KMS-11 (cell line): Measurements from ENCODE around the gene PASK.

Source experiments
- H2AFZ ChIP-seq: fragments of 200-600 bp; sonication (generic); 2 replicates; pipeline ENCODE4 v1.6.1; 2016; ENCODE audit warnings: antibody characterized with exemption, mixed run types, low read depth
- H3K27ac ChIP-seq: fragments of 200-600 bp; sonication (generic); 2 replicates; pipeline ENCODE4 v1.6.1; 2016; ENCODE audit warnings: mild to moderate bottlenecking, mixed run types
- H3K27me3 ChIP-seq: fragments of 200-600 bp; sonication (generic); 2 replicates; pipeline ENCODE4 v1.6.1; 2017; ENCODE audit warnings: mild to moderate bottlenecking, low read depth, mixed run types, moderate library complexity; ENCODE audit not compliant: insufficient read depth
- H3K36me3 ChIP-seq: fragments of 200-600 bp; sonication (generic); 2 replicates; pipeline ENCODE4 v1.6.1; 2017; ENCODE audit warnings: mild to moderate bottlenecking, mixed run types; ENCODE audit not compliant: insufficient read depth
- H3K4me1 ChIP-seq: fragments of 200-600 bp; sonication (generic); 2 replicates; pipeline ENCODE4 v1.6.1; 2016; ENCODE audit warnings: mild to moderate bottlenecking, low read depth, mixed run types; ENCODE audit not compliant: poor library complexity, severe bottlenecking
- H3K4me2 ChIP-seq: fragments of 200-600 bp; sonication (generic); 2 replicates; pipeline ENCODE4 v1.7.0; 2016; ENCODE audit warnings: mild to moderate bottlenecking, mixed run types
- H3K4me3 ChIP-seq: fragments of 200-600 bp; sonication (generic); IDR thresholded peaks from 2 replicates; pipeline ENCODE4 v1.6.1; 2017; ENCODE audit warnings: low read depth, low read length, mixed read lengths; ENCODE audit not compliant: insufficient read depth
- H3K79me2 ChIP-seq: fragments of 200-600 bp; sonication (generic); 2 replicates; pipeline ENCODE4 v1.6.1; 2016; ENCODE audit warnings: low read depth, mixed run types; ENCODE audit not compliant: insufficient read depth
- H3K9ac ChIP-seq: fragments of 200-600 bp; sonication (generic); 2 replicates; pipeline ENCODE4 v1.6.1; 2016; ENCODE audit warnings: mild to moderate bottlenecking, mixed run types
- H4K20me1 ChIP-seq: fragments of 200-600 bp; sonication (generic); 2 replicates; pipeline ENCODE4 v1.6.1; 2016; ENCODE audit warnings: mild to moderate bottlenecking, mixed run types; ENCODE audit not compliant: insufficient read depth
- TF ChIP-seq, protein P1 (sequence below): fragments of 200-600 bp; sonication (generic); conservative IDR thresholded peaks from 2 replicates; pipeline ENCODE4 v1.6.1; 2017; ENCODE audit warnings: low read depth, mild to moderate bottlenecking, antibody characterized with exemption, low read length, moderate library complexity, mixed read lengths

Gene PASK

DNA sequence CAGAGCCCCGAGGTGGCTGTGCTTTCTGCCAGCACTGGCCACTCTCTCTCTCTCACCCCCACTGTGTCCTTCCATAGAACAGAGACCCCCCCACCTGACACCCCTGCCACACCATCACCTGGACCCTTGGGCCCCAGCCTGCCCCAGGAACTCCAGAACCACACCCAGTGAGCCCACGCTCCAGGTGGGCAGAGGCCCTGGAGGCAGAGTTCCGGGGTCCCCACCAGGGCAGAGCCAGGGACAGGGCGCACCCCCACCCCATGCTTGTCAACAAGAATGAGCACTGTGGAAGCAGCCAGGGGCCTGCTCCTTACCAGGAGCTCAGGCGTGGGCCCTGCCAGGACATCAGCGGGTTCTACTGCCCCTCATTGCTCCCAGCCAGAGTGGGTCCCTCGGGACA is 14.6 kb downstream of the PASK start:
- Histone ChIP-seq H3K4me2 (no peak overlapping the region), H3K79me2 (no peaks in the 10 kb centered on the region), H3K27me3 (no peaks in the 10 kb centered on the region), H3K4me1 (no peaks in the 10 kb centered on the region), H3K36me3 (no peaks in the 10 kb centered on the region), H3K4me3 (no peak overlapping the region), H3K9ac (no peak overlapping the region), H4K20me1 (no peaks in the 10 kb centered on the region), H3K27ac (no peak overlapping the region), H2AFZ (no peak overlapping the region)
- TF ChIP-seq, protein P1, sequence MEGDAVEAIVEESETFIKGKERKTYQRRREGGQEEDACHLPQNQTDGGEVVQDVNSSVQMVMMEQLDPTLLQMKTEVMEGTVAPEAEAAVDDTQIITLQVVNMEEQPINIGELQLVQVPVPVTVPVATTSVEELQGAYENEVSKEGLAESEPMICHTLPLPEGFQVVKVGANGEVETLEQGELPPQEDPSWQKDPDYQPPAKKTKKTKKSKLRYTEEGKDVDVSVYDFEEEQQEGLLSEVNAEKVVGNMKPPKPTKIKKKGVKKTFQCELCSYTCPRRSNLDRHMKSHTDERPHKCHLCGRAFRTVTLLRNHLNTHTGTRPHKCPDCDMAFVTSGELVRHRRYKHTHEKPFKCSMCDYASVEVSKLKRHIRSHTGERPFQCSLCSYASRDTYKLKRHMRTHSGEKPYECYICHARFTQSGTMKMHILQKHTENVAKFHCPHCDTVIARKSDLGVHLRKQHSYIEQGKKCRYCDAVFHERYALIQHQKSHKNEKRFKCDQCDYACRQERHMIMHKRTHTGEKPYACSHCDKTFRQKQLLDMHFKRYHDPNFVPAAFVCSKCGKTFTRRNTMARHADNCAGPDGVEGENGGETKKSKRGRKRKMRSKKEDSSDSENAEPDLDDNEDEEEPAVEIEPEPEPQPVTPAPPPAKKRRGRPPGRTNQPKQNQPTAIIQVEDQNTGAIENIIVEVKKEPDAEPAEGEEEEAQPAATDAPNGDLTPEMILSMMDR = no peak

DNA sequence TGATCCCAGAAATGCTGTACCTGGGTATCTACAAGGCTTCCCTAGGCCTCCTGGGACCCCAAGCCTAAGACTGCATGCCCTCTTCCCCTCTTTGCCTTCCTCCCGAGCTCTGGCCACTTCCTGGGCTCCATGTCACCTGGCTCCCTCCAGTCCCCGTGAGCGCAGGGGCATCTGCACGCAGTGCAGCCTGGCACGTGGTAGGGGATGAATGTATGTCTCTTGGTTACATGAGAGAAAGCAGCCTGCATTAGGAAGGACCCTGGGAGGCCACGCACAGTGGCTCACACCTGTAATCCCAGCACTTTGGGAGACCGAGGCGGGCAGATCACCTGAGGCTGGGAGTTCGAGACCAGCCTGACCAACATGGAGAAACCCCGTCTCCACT is 15.8 kb downstream of the PASK start:
- no peaks in the 10 kb centered on the region for H3K79me2 ChIP-seq
- H3K4me1 ChIP-seq = no peaks in the 10 kb centered on the region
- TF ChIP-seq, protein P1 = no peak
- H3K9ac ChIP-seq = no peak overlapping the region
- no peak overlapping the region for H3K4me2 ChIP-seq
- no peaks in the 10 kb centered on the region for H3K27me3 ChIP-seq
- H3K36me3 ChIP-seq = no peaks in the 10 kb centered on the region
- no peaks in the 10 kb centered on the region for H4K20me1 ChIP-seq
- H2AFZ ChIP-seq = no peak overlapping the region
- H3K4me3 ChIP-seq = no peak overlapping the region
- H3K27ac ChIP-seq = no peak overlapping the region

- TF ChIP-seq, protein P1 = no peak
- Histone ChIP-seq H3K9ac (no peak overlapping the region), H3K79me2 (no peaks in the 10 kb centered on the region), H3K4me3 (no peak overlapping the region), H3K4me2 (no peak overlapping the region), H2AFZ (no peak overlapping the region), H3K27ac (no peak overlapping the region), H3K36me3 (no peaks in the 10 kb centered on the region), H4K20me1 (no peaks in the 10 kb centered on the region), H3K4me1 (no peaks in the 10 kb centered on the region), H3K27me3 (no peaks in the 10 kb centered on the region)
These were observed 16.5 kb downstream of the PASK start for GRCh38 chr2:241132538-241133435.

GRCh38 chr2:241131531-241131930 is 17.7 kb downstream of the PASK start:
- no peak overlapping the region for H3K4me2 ChIP-seq
- TF ChIP-seq, protein P1 = no peak
- H3K27me3 ChIP-seq = no peaks in the 10 kb centered on the region
- H4K20me1 ChIP-seq = no peaks in the 10 kb centered on the region
- no peaks in the 10 kb centered on the region for H3K36me3 ChIP-seq
- no peak overlapping the region for H2AFZ ChIP-seq
- no peak overlapping the region for H3K4me3 ChIP-seq
- no peaks in the 10 kb centered on the region for H3K4me1 ChIP-seq
- H3K27ac ChIP-seq = no peak overlapping the region
- H3K79me2 ChIP-seq = no peaks in the 10 kb centered on the region
- no peak overlapping the region for H3K9ac ChIP-seq
